GM19025 (cell line): ENCODE data around the gene SUPT6H.

Experiments
- ATAC-seq: cut with Tn5 transposase; IDR thresholded peaks from one replicate; pipeline ENCODE4 v1.9.1; 2021; ENCODE audit warnings: mild to moderate bottlenecking, low read depth, moderate library complexity; ENCODE audit not compliant: unreplicated experiment

SUPT6H gene

GRCh38 chr17:28661635-28662526, at the start of gene SUPT6H, which contains the start of gene SDF2:
SUPT6H (plus strand) TSS chr17:28662205; CDS start chr17:28673402, 11,197 bp downstream.
SDF2 (minus strand) TSS chr17:28661906; CDS start chr17:28661876, 30 bp downstream.
- ATAC-seq: peak; percentile 81

GRCh38 chr17:28612531-28612930, 49.5 kb upstream of the SUPT6H start:
- ATAC-seq: no peak

- ATAC-seq: no peak
Observed at GRCh38 chr17:28612936-28613872, 48.8 kb upstream of the SUPT6H start.

- no peak for ATAC-seq
Observed at GRCh38 chr17:28613931-28614381, 48.0 kb upstream of the SUPT6H start, which contains the start of gene RSKR. RSKR (minus strand) TSS chr17:28614185; CDS start chr17:28614161, 24 bp downstream.

GRCh38 chr17:28615260-28615940, 46.6 kb upstream of the SUPT6H start:
- no peak for ATAC-seq

GRCh38 chr17:28616281-28616680, 45.7 kb upstream of the SUPT6H start:
- ATAC-seq: no peak

GRCh38 chr17:28618464-28618863, 43.5 kb upstream of the SUPT6H start:
- ATAC-seq: no peak

- ATAC-seq: no peak
Observed at GRCh38 chr17:28620010-28620409, 42.0 kb upstream of the SUPT6H start.

GRCh38 chr17:28622186-28622585, 39.8 kb upstream of the SUPT6H start:
- no peak for ATAC-seq

GRCh38 chr17:28623696-28624095, 38.3 kb upstream of the SUPT6H start:
- no peak for ATAC-seq

- ATAC-seq: no peak
Observed at GRCh38 chr17:28624148-28624547, 37.9 kb upstream of the SUPT6H start.

- ATAC-seq: no peak
Observed at GRCh38 chr17:28626818-28627217, 35.2 kb upstream of the SUPT6H start.

- no peak for ATAC-seq
Observed at GRCh38 chr17:28634206-28634865, 27.7 kb upstream of the SUPT6H start.

GRCh38 chr17:28635506-28635905, 26.5 kb upstream of the SUPT6H start:
- ATAC-seq: no peak

GRCh38 chr17:28641579-28641978, 20.4 kb upstream of the SUPT6H start:
- ATAC-seq: no peak

GRCh38 chr17:28643983-28644786, 17.8 kb upstream of the SUPT6H start:
- ATAC-seq: no peak

- peak; percentile 93 for ATAC-seq
Observed at GRCh38 chr17:28644787-28645575, 17.0 kb upstream of the SUPT6H start, which contains the start of gene BLTP2. BLTP2 (minus strand) TSS chr17:28645158; CDS start chr17:28645056, 102 bp downstream.

- no peak for ATAC-seq
Observed at GRCh38 chr17:28645576-28645939, 16.4 kb upstream of the SUPT6H start.
